Measurements from ENCODE around the gene TCL1B.
"Not testable (repeated sequence)": the region's sequence is repeated elsewhere in the genome, so short reads cannot be mapped to it uniquely, and the experiment has no call there.

The TCL1B gene

GRCh38 chr14:95700221-95700976, 14.2 kb downstream of the TCL1B start:
- no peak for DNase-seq (ENCODE audit: low read depth in 1 of 2, low spot score in 1 of 2)

GRCh38 chr14:95701846-95702221, 15.6 kb downstream of the TCL1B start:
- no peak for DNase-seq (ENCODE audit: low read depth in 1 of 2, low spot score in 1 of 2)

GRCh38 chr14:95703341-95703740, 17.1 kb downstream of the TCL1B start:
- no peak for DNase-seq (ENCODE audit: low read depth in 1 of 2, low spot score in 1 of 2)

- DNase-seq (ENCODE audit: low read depth in 1 of 2, low spot score in 1 of 2), result no peak
These were observed 17.6 kb downstream of the TCL1B start for GRCh38 chr14:95703805-95704204.

GRCh38 chr14:95705518-95705917, 19.3 kb downstream of the TCL1B start:
- no peak for DNase-seq (ENCODE audit: low read depth in 1 of 2, low spot score in 1 of 2)

GRCh38 chr14:95707327-95707726, 21.1 kb downstream of the TCL1B start:
- DNase-seq (ENCODE audit: low read depth in 1 of 2, low spot score in 1 of 2), result no peak

- no peak for DNase-seq (ENCODE audit: low read depth in 1 of 2, low spot score in 1 of 2)
These were observed 23.9 kb downstream of the TCL1B start for GRCh38 chr14:95710106-95710505.

- no peak for DNase-seq (ENCODE audit: low read depth in 1 of 2, low spot score in 1 of 2)
These were observed 25.4 kb downstream of the TCL1B start for GRCh38 chr14:95711476-95712176.

GRCh38 chr14:95712398-95712797, 26.2 kb downstream of the TCL1B start:
- DNase-seq (ENCODE audit: low read depth in 1 of 2, low spot score in 1 of 2), result no peak

- DNase-seq (ENCODE audit: low read depth in 1 of 2, low spot score in 1 of 2), result no peak
These were observed 27.6 kb downstream of the TCL1B start, which contains the start of gene TCL1A for GRCh38 chr14:95713596-95714371. TSS of gene TCL1A (minus strand) at chr14:95714125. CDS start at chr14:95714066, 59 bp downstream.

- no peak for DNase-seq (ENCODE audit: low read depth in 1 of 2, low spot score in 1 of 2)
These were observed 36.4 kb downstream of the TCL1B start for GRCh38 chr14:95722525-95723190.

- no peak for DNase-seq (ENCODE audit: low read depth in 1 of 2, low spot score in 1 of 2)
These were observed 39.6 kb downstream of the TCL1B start for GRCh38 chr14:95725685-95726336.

GRCh38 chr14:95727056-95727700, 41.0 kb downstream of the TCL1B start:
- DNase-seq (ENCODE audit: low read depth in 1 of 2, low spot score in 1 of 2), result no peak

- DNase-seq (ENCODE audit: low read depth in 1 of 2, low spot score in 1 of 2), result not testable (repeated sequence)
These were observed 43.3 kb downstream of the TCL1B start for GRCh38 chr14:95729402-95730028.

- no peak for DNase-seq (ENCODE audit: low read depth in 1 of 2, low spot score in 1 of 2)
These were observed 43.9 kb downstream of the TCL1B start for GRCh38 chr14:95730126-95730525.

- DNase-seq (ENCODE audit: low read depth in 1 of 2, low spot score in 1 of 2), result no peak
These were observed 47.0 kb downstream of the TCL1B start for GRCh38 chr14:95733212-95733611.

- no peak for DNase-seq (ENCODE audit: low read depth in 1 of 2, low spot score in 1 of 2)
These were observed 53.1 kb downstream of the TCL1B start for GRCh38 chr14:95739356-95739755.

- DNase-seq (ENCODE audit: low read depth in 1 of 2, low spot score in 1 of 2), result no peak
These were observed 54.8 kb downstream of the TCL1B start for GRCh38 chr14:95741038-95741490.

- no peak for DNase-seq (ENCODE audit: low read depth in 1 of 2, low spot score in 1 of 2)
These were observed 55.6 kb downstream of the TCL1B start for GRCh38 chr14:95741781-95742180.

All from activated T-helper 1 cell treated with anti-CD3 and anti-CD28 coated beads, Interleukin-2, amount 50 U/mL, for 16 hours (primary cell).